HL-60 (cell line): Measurements from ENCODE around the gene SSRP1.

ENCODE experiments used
- CTCF ChIP-seq: IDR thresholded peaks from one replicate; pipeline ENCODE4 v1.5.1; 2011; ENCODE audit warnings: low read length, control low read depth, inconsistent platforms; ENCODE audit not compliant: insufficient read depth
- GABPA ChIP-seq: IDR thresholded peaks from 2 replicates; pipeline ENCODE4 v1.6.1; 2012; ENCODE audit warnings: low read depth
- POLR2AphosphoS5 ChIP-seq: IDR thresholded peaks from 2 replicates; pipeline ENCODE4 v1.6.1; 2012; ENCODE audit warnings: low read depth
- REST ChIP-seq: IDR thresholded peaks from 2 replicates; pipeline ENCODE4 v1.6.1; 2012; ENCODE audit warnings: low read depth; ENCODE audit not compliant: insufficient replicate concordance
- SPI1 ChIP-seq: IDR thresholded peaks from 2 replicates; pipeline ENCODE4 v1.6.1; 2012; ENCODE audit warnings: low read depth, mild to moderate bottlenecking, borderline replicate concordance

- TF ChIP-seq CTCF (no peak), POLR2AphosphoS5 (no peak), GABPA (no peak), REST (no peak), SPI1 (no peak)
These were observed 56.6 kb downstream of the SSRP1 start for GRCh38 chr11:57279116-57279515.
